ENCODE measurements around the gene NUMA1. TPM values are rescaled to one million over a fixed set of nuclear protein-coding genes. Genes with fewer than 3 reads are reported as not detected.

NUMA1 gene
- total RNA-seq, 2 donors from 2014 or later = 130 to 132 TPM

- WGBS, 2 experiments (ENCODE audit: insufficient coverage in 1 of 2, insufficient read length in 1 of 2) = 50% methylated on average over 2 of the region's 2 CpGs; no CpG with 5 or more reads in 1 of the 2 experiments
- Histone ChIP-seq H3K4me3 (ENCODE audit: low read length) (no peak overlapping the region), H3K9ac (ENCODE audit: extremely low read depth, low read length, poor library complexity, severe bottlenecking) (no peak overlapping the region), H3K27me3 (ENCODE audit: control insufficient read depth, insufficient read depth, low read length, poor library complexity, severe bottlenecking) (no peaks in the 10 kb centered on the region), H3K9me3 (ENCODE audit: control insufficient read depth, low read length) (peaks cover 8% of the 10 kb centered on the region), H3K27ac (ENCODE audit: low read depth, low read length) (no peak overlapping the region), H3K36me3 (ENCODE audit: control insufficient read depth, insufficient read depth, low read length) (peaks cover 47% of the 10 kb centered on the region), H3K4me1 (ENCODE audit: control insufficient read depth, insufficient read depth, low read length) (no peaks in the 10 kb centered on the region)
- TF ChIP-seq CTCF (conservative IDR thresholded peaks at IDR 0.05) = no peak
- H3K27me3 Mint-ChIP-seq (ENCODE audit: insufficient read depth) = no peaks in the 10 kb centered on the region
- no peak overlapping the region for H3K27ac Mint-ChIP-seq
- no peaks in the 10 kb centered on the region for H3K9me3 Mint-ChIP-seq
- H3K4me3 Mint-ChIP-seq = no peak overlapping the region
- DNase-seq = no peak
- H3K4me1 Mint-ChIP-seq = no peaks in the 10 kb centered on the region
- peaks cover 43% of the 10 kb centered on the region for H3K36me3 Mint-ChIP-seq (ENCODE audit: low read depth)
Measured at GRCh38 chr11:71987521-71987920, 92.8 kb downstream of the NUMA1 start.

GRCh38 chr11:71986131-71986530 lies 94.2 kb downstream of the NUMA1 start:
- H3K4me1 Mint-ChIP-seq = no peaks in the 10 kb centered on the region
- WGBS, 2 experiments (ENCODE audit: insufficient coverage in 1 of 2, insufficient read length in 1 of 2) = 94 to 100% methylated on average over 2 of the region's 2 CpGs
- peaks cover 48% of the 10 kb centered on the region for H3K36me3 Mint-ChIP-seq (ENCODE audit: low read depth)
- Histone ChIP-seq H3K27ac (ENCODE audit: low read depth, low read length) (no peak overlapping the region), H3K36me3 (ENCODE audit: control insufficient read depth, insufficient read depth, low read length) (peaks cover 50% of the 10 kb centered on the region), H3K4me3 (ENCODE audit: low read length) (no peak overlapping the region), H3K9me3 (ENCODE audit: control insufficient read depth, low read length) (peaks cover 8% of the 10 kb centered on the region), H3K9ac (ENCODE audit: extremely low read depth, low read length, poor library complexity, severe bottlenecking) (no peak overlapping the region), H3K4me1 (ENCODE audit: control insufficient read depth, insufficient read depth, low read length) (no peaks in the 10 kb centered on the region), H3K27me3 (ENCODE audit: control insufficient read depth, insufficient read depth, low read length, poor library complexity, severe bottlenecking) (no peaks in the 10 kb centered on the region)
- H3K4me3 Mint-ChIP-seq = no peak overlapping the region
- H3K27ac Mint-ChIP-seq = no peak overlapping the region
- no peak for DNase-seq
- no peaks in the 10 kb centered on the region for H3K27me3 Mint-ChIP-seq (ENCODE audit: insufficient read depth)
- TF ChIP-seq CTCF (conservative IDR thresholded peaks at IDR 0.05) = no peak
- H3K9me3 Mint-ChIP-seq = no peaks in the 10 kb centered on the region

DNA sequence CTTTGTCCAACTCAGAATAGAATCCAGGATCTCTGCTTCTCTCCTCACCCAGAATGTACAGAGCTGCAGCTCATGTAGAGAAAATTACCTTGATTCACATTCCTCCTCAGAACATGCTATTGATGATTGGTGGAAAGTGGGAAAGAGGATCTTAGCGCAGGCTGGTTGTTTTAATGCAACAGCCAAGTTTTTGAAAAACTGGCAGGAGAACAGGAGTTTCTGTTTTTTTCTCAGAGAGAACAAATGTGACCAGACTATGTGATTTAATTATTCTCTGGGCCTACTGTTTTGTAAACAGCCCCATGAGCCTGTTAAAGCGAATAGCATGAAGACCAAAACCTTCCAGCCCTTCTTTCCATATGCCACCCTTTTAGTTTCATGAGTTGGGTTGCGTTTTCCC lies 100.7 kb downstream of the NUMA1 start:
- 91 to 100% methylated on average over 2 to 3 of the region's 3 CpGs for WGBS, 2 experiments (ENCODE audit: insufficient coverage in 1 of 2, insufficient read length in 1 of 2)
- no peaks in the 10 kb centered on the region for H3K27me3 Mint-ChIP-seq (ENCODE audit: insufficient read depth)

More for the DNA sequence above, 100.7 kb downstream of the NUMA1 start:
- no peak overlapping the region for H3K27ac Mint-ChIP-seq
- Histone ChIP-seq H3K9me3 (ENCODE audit: control insufficient read depth, low read length) (peaks cover 8% of the 10 kb centered on the region), H3K9ac (ENCODE audit: extremely low read depth, low read length, poor library complexity, severe bottlenecking) (no peak overlapping the region), H3K27me3 (ENCODE audit: control insufficient read depth, insufficient read depth, low read length, poor library complexity, severe bottlenecking) (no peaks in the 10 kb centered on the region), H3K4me3 (ENCODE audit: low read length) (no peak overlapping the region), H3K27ac (ENCODE audit: low read depth, low read length) (no peak overlapping the region), H3K36me3 (ENCODE audit: control insufficient read depth, insufficient read depth, low read length) (peaks cover 57% of the 10 kb centered on the region), H3K4me1 (ENCODE audit: control insufficient read depth, insufficient read depth, low read length) (no peaks in the 10 kb centered on the region)
- peaks cover 59% of the 10 kb centered on the region for H3K36me3 Mint-ChIP-seq (ENCODE audit: low read depth)
- H3K9me3 Mint-ChIP-seq = no peaks in the 10 kb centered on the region
- no peak for DNase-seq
- H3K4me1 Mint-ChIP-seq = no peaks in the 10 kb centered on the region
- TF ChIP-seq CTCF (conservative IDR thresholded peaks at IDR 0.05) = no peak
- H3K4me3 Mint-ChIP-seq = no peak overlapping the region
